ENCODE data around the gene KRT71. TPM values are rescaled to one million over a fixed set of nuclear protein-coding genes. Genes with fewer than 3 reads are reported as not detected.

KRT71 gene
- total and polyA plus RNA-seq, 3 donors from 2014 or later: 0.12 TPM; not detected in 2

- Histone ChIP-seq H3K9me3 (no peaks in the 10 kb centered on the region), H3K27ac (no peak overlapping the region), H3K4me1 (no peaks in the 10 kb centered on the region), H3K27me3 (no peaks in the 10 kb centered on the region), H3K4me3 (no peak overlapping the region), H3K36me3 (ENCODE audit: low read depth, missing control alignments) (no peaks in the 10 kb centered on the region)
- no peak for TF ChIP-seq CTCF (IDR thresholded peaks at IDR 0.05)
- TF ChIP-seq POLR2A (IDR thresholded peaks at IDR 0.05): no peak
- WGBS, 2 donors: 92 to 98% methylated on average over 15 of the region's 15 CpGs
- DNase-seq: no peak
- intact Hi-C loops (cut with DNase I; ENCODE audit: low total_unique reads): no loop called here
Measured at GRCh38 chr12:52546126-52546525, 6.8 kb downstream of the KRT71 start.

- intact Hi-C loops (cut with DNase I; ENCODE audit: low total_unique reads): no loop called here
- peak; percentile 23 for DNase-seq
- TF ChIP-seq CTCF (IDR thresholded peaks at IDR 0.05) (no peak), POLR2A (IDR thresholded peaks at IDR 0.05) (no peak)
- H3K27me3 ChIP-seq: no peaks in the 10 kb centered on the region
- no peak overlapping the region for H3K27ac ChIP-seq
- no peaks in the 10 kb centered on the region for H3K36me3 ChIP-seq (ENCODE audit: low read depth, missing control alignments)
- no peak overlapping the region for H3K4me3 ChIP-seq
- 78 to 81% methylated on average over 8 to 17 of the region's 17 CpGs for WGBS, 2 donors
- H3K9me3 ChIP-seq: no peaks in the 10 kb centered on the region
- H3K4me1 ChIP-seq: peaks cover 3% of the 10 kb centered on the region
Measured at GRCh38 chr12:52543985-52544883, 8.7 kb downstream of the KRT71 start.

- 63 to 79% methylated on average over 7 of the region's 7 CpGs for WGBS, 2 donors
- DNase-seq: no peak
- H3K4me1 ChIP-seq: peaks cover 7% of the 10 kb centered on the region
- H3K27ac ChIP-seq: no peak overlapping the region
- intact Hi-C loops (cut with DNase I; ENCODE audit: low total_unique reads): no loop called here
- H3K4me3 ChIP-seq: no peak overlapping the region
- TF ChIP-seq CTCF (IDR thresholded peaks at IDR 0.05): no peak
- H3K27me3 ChIP-seq: no peaks in the 10 kb centered on the region
- no peaks in the 10 kb centered on the region for H3K36me3 ChIP-seq (ENCODE audit: low read depth, missing control alignments)
- no peaks in the 10 kb centered on the region for H3K9me3 ChIP-seq
Measured at GRCh38 chr12:52542785-52543318, 10.1 kb downstream of the KRT71 start.

- Histone ChIP-seq H3K27me3 (no peaks in the 10 kb centered on the region), H3K36me3 (ENCODE audit: low read depth, missing control alignments) (no peaks in the 10 kb centered on the region), H3K4me1 (peaks cover 7% of the 10 kb centered on the region), H3K4me3 (no peak overlapping the region), H3K9me3 (no peaks in the 10 kb centered on the region), H3K27ac (no peak overlapping the region)
- TF ChIP-seq CTCF (IDR thresholded peaks at IDR 0.05): no peak
- TF ChIP-seq POLR2A (IDR thresholded peaks at IDR 0.05): no peak
- DNase-seq: no peak
- intact Hi-C loops (cut with DNase I; ENCODE audit: low total_unique reads): no loop called here
Measured at GRCh38 chr12:52542157-52542556, 10.8 kb downstream of the KRT71 start.
